M059J (cell line): ENCODE data around the gene PCARE. TPM values are rescaled to one million over a fixed set of nuclear protein-coding genes. Genes with fewer than 3 reads are reported as not detected.

ENCODE experiments used
- DNase-seq: peaks from one replicate; pipeline ENCODE4 v3.0.0-alpha.2; 2012; ENCODE audit warnings: low read depth
- total RNA-seq: library from RNA; depleted of rRNA; stranded (reverse); fragments of >200 nt; shearing (Covaris generic); gene quantifications from 2 replicates; pipeline ENCODE4 v1.2.3, GENCODE V29; 2014

Gene PCARE
- total RNA-seq, 1 experiment from 2014 or later, result not detected

DNA sequence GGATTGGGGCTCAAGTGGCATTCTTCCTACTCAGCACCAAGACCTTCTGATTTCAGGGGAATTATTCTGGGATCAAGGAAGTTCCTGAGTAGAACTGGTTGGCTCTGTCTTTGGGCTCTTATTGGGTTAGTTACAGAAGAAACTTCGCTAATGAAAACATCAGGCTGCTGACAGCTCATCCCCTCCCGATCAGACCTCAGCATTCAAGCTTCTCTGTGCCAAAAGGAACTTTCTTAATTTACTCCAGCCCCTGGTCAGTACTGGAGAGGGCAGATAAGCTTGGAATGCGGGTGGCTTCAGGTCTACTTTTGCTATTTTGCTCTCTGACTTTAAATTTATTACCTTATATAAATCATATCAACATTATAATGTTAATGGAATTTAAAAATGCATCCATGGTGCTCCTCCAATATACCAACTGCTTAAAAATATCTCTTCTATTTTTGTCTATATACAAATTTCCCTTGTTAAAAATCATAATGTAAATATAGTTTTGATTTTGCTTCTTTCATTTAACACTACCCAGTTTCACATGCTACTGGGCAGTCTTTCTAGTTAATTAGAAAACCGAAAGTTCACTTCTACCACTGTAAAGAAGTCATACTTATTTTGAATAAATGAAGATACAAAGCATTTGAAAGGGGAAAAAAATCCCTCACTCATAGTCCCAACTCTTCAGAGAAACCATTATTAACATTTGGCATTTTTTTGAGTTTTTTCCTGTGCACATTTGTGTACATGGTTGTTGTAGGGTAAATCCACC, 34.4 kb downstream of the PCARE start:
- DNase-seq, result no peak

GRCh38 chr2:29035016-29035745, 39.1 kb downstream of the PCARE start:
- DNase-seq, result no peak

DNA sequence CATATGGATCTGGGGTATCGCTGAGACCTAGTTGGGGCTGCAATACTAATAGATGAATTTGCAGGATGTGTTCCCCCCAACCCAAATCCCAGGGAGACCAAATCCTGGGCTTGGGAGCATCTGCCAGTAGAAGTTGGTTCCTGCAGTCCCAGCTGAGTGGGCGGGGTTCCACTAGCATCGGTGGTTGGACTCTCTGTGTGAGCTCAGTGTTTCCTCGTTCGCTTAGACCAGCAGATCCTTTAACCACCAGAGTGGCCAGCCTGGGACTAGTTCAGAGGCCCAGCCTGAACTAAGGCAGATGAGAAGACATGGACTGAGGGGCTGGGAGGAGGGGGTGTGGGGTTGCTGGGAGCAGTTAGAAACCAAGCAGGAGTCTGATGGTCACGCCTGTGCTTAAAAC, 40.7 kb downstream of the PCARE start:
- no peak for DNase-seq

DNA sequence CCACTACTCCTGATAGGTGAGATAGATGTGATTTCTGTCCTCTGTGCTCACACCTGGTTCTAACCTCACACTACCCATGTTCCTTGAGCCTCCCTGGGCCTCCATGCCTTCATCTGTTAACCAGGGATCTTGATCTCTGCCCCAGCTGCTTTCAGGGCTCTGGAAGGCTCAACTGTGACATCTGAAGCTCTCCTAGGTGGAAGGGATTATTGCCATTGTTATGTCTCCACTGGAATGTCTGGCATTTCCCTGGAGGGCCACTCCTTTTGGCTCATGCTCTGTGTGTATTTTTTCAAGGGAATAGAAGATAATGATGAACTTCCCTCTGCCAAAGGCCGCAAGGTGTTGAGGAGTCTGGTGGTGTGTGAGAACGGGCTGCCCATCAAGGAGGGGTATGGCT, 41.2 kb downstream of the PCARE start:
- peak; percentile 65 for DNase-seq

GRCh38 chr2:29032189-29032588, 42.1 kb downstream of the PCARE start:
- no peak for DNase-seq

DNA sequence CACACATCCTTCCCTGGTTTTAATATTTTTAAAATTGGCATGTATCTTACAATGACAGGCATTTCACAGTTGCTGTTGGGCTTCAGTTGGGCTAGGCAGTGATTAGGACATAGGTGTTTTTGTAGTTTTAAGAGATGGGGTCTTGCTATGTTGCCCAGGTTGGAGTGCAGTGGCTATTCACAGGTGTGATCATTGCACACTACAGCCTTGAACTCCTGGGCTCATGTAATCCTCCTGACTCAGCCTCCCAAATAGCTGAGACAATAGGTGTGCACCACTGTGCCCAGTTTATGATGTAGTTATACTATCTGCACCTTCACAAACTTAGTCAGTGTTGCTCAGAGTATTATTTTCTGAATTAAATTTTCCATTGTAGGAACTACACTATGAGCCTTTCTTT, 43.3 kb downstream of the PCARE start:
- DNase-seq, result no peak

DNA sequence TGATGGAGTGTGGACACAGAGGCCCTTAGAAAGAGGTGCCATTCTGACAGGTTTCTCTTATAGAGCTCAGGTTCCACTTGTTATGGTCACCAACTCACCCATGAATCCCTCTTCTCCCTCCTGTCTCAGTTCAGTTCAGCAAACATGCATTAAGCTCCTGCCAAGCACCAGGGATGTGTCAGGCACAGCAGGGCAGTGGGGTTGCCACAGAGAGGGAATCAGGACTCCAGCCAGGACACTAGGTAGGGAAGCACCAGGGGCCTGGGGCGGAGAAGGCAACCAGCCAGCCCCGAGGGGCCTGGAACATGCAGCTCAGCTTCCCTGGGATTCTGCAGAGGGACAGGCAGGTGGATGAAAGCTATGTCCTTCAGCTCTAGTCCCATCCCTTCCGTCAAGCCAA, 48.6 kb downstream of the PCARE start:
- DNase-seq, result no peak

DNA sequence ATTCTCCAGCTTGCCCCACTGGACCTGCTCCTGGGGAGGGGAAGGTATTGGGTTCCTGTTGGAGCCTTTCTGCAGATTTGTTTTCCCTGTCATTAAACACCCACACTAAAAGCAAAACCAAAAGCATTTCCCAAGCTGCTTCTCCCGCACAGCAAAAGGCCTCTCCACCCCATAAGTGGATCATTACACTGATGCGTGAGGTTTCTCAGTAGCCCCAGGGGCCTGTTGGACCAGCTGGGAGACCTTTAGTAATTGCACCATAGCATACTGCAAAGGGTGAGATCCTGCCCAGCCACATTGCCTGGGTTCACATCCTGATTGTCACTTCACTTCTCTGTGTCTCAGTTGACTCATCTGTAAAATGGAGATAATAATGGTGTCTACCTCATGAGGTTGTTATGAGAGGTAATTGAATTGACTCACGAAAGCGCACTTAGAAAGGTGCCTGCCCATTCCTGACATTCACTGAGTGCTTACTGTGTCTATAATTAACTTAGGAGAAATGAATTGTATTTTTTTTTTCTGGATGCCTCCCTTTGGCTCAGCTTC, 49.4 kb downstream of the PCARE start:
- DNase-seq, result peak; percentile 17

DNA sequence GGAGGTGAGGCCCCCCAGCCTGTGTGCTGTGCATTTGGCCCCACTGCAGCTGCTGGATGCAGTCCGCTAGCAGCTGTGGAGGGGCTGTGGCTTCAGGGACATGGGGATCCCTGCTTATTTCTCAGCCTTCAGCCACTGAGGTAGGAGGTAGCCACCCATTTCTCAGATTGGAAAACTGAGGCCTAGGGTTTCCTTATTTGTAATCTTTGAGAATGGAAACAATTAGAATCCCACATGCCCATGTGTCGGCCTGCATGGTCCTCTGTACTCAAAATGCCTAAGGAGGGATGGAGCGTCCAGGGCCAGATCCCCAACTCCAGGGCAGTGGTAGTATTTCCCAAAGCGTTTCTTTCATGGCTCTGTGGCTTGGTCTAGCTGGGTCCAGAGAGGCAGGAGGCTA, 51.1 kb downstream of the PCARE start:
- DNase-seq, result no peak

DNA sequence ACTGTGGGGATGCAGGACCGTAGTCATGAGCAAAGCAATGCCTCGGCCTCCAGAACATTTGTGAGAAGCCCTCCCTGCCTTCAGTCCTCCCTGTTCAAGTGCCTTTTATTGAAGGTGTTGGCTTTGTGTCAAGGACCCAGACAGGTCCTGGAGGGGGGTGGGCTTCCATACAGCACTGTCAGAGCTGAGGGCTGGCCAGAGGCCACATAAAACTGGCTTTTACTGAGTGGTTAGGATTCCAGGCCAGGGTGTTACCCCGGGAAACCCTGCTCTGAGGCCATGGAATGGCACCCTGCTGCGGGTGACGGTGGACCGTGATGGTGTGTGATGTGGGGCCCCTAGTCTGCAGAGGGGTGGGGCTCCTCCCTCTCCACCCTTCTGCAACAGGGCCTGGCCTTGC, 51.6 kb downstream of the PCARE start:
- no peak for DNase-seq

GRCh38 chr2:29021886-29022285, 52.4 kb downstream of the PCARE start:
- DNase-seq, result no peak

DNA sequence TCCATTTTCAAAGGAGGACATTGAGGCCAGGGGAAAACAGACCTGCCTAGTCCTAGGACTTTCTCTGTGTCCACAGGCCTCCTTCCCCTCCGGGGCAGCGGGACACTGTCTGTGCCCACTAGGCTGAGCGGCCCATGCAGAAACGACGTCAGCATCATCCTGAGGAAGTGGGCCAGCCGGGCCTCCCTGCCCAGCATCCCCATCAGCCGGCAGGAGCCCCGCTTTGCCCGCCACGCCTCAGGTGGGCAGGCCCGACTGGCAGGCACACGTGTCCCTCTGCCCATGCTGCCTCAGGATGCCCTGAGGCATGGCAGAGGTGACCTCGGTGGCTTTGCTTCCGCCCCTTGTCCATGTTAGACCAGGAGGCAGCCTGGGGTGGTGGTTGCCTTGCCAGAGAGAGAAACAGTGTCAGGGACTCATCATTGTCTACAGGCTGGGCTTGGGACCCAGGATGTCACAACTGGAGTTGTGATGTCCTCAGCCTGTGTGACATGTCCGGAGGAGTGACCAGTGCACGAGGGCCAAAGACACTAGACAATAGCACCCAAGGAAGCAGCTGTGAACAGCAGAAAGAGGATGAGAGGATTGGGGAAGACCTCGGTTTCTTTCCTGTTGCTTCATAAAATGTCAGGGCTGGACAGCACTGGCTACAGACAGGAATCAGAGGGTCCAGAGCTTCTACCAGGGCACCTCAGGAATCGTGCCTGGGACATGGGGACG, 56.4 kb downstream of the PCARE start:
- DNase-seq, result no peak

DNA sequence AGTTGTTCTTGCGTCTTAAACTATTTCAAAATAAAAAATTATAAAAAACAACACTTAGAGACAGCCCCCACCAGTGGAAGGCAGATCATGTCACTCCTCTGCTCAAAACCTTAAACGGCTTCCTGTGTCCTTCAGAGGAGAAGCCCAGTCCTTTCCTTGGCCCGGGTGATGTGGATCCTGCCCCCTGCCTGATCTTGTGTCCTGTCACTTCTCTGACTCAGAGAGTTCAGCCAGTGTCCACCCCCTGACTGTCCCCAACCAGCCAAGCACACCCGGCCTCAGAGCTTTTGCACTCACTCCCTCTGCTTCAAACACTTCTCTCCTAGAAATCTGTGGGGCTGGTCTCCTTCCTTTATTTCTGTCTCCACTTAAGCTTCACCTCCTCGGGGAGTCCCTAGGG, 57.8 kb downstream of the PCARE start:
- no peak for DNase-seq

GRCh38 chr2:29015701-29016470, 58.4 kb downstream of the PCARE start:
- no peak for DNase-seq

- DNase-seq, result peak; percentile 62
Measured at GRCh38 chr2:29014811-29015421, 59.4 kb downstream of the PCARE start.

DNA sequence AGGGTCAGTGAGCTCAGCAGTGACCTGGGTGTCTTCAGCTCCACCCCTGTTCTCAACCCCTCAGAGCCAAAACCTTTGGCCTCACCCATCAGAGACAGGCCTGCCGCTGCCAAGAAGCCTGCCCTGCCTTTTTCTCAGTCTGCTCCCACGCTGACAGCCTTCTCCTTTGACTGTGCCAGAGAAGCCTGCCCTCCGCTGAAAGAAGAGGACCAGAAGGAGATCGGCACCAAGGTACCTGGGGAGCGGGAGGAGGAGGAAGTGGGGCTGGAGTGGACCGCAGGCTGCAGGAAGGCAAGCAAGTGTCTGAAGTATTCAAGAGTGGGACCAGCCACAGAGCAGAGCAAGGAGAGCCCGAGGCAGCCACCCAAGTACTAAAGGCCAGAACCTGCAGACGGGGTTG, 60.0 kb downstream of the PCARE start:
- DNase-seq, result no peak

- DNase-seq, result peak; percentile 25
Measured at GRCh38 chr2:29013057-29013780, 61.1 kb downstream of the PCARE start.

DNA sequence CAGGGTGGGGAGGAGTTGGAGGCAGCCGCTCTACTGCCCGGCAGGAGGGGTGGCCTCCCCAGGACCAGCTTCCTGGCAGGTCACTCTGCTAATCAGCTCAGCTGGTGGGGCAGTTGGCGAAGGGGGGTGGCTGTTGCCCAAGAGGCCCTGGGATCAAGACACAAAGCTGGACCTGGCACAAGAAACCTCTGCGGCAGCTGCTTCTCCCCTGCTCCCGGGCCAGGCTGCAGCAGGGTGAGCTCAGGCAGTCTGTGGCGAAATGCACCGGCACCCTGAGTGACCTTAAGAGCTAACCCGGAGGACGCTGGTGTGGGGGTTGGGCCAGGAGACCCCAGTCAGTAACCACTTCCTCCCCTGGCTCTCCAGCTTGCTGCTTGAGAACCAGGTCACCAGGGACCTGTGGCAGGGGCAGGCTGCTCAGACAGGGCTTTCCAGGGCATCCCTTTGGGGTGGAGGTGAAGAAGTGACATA, 62.1 kb downstream of the PCARE start:
- no peak for DNase-seq
